Progenitor cell of endocrine pancreas (in vitro differentiated cells): Measurements from ENCODE around the gene RSPO1. TPM values are rescaled to one million over a fixed set of nuclear protein-coding genes. Genes with fewer than 3 reads are reported as not detected.

Experiments used
- DNase-seq: peaks from one replicate; pipeline ENCODE4 v3.0.0; 2021; ENCODE audit warnings: low spot score; ENCODE audit not compliant: unreplicated experiment
- H3K27ac Mint-ChIP-seq: 2 replicates; pipeline ENCODE4 v1.8.0; 2021; ENCODE audit warnings: mild to moderate bottlenecking, moderate library complexity, mixed read lengths
- H3K27me3 Mint-ChIP-seq: 2 replicates; pipeline ENCODE4 v1.8.0; 2021; ENCODE audit warnings: mixed read lengths
- H3K36me3 Mint-ChIP-seq: 2 replicates; pipeline ENCODE4 v1.8.0; 2022; ENCODE audit warnings: mixed read lengths; ENCODE audit not compliant: insufficient read depth
- H3K4me1 Mint-ChIP-seq: 2 replicates; pipeline ENCODE4 v1.8.0; 2021; ENCODE audit warnings: low read depth, mixed read lengths
- H3K4me3 Mint-ChIP-seq: 2 replicates; pipeline ENCODE4 v1.8.0; 2021; ENCODE audit warnings: low read depth, mild to moderate bottlenecking, moderate library complexity, mixed read lengths
- H3K9me3 Mint-ChIP-seq: 2 replicates; pipeline ENCODE4 v1.8.0; 2021; ENCODE audit warnings: low read depth, mixed read lengths
- total RNA-seq: library from RNA; stranded (reverse); gene quantifications from 2 replicates; pipeline ENCODE4 v1.2.1, GENCODE V29; 2021
- TF ChIP-seq, protein P1 (sequence below): fragments of 200-600 bp; sonication (generic); IDR thresholded peaks from one replicate; pipeline ENCODE4 v1.5.0; 2021; ENCODE audit warnings: antibody characterized with exemption, mild to moderate bottlenecking; ENCODE audit not compliant: unreplicated experiment

Gene RSPO1
- total RNA-seq, 1 donor from 2014 or later: not detected

DNA sequence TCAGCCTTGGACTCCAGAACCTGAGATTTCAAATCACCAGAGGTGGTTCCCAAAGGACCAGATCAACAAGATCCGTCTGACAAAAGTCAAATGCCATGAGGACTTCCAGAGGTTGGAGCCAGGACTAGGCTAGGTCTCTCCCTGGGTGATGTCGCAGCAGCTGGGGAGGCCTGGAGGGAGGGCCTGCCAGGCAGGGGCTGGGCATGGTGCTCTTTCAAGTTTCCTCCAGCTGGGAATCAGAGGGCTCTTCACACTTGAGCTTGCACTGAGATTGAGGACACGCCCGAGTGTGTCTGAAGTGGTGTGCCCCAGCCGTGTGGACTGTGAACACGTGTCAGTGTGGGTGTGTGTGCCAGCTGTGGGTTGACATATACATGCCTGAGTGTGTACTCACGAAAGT is 21.3 kb upstream of the RSPO1 start:
- H3K27me3 Mint-ChIP-seq: peaks cover 37% of the 10 kb centered on the region

DNA sequence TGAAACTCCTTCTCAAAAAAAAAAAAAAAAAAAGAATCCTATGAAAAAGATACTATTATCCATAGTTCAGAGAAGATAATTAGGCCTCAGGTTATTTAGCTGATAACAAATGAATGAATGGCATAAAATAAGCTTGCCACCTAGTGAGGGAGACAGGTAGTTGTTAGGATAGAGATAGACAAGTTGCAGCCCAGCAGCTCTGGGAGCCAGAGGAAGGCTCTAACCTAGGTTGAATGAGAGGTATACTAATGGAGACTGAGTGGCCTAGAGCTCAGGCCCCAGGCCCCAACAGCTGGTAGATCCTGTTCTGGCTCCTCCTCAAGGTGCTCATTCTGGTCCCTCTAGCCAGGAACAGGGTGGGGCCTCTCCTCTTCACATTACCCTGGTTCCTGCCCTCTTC is 20.6 kb upstream of the RSPO1 start:
- H3K4me3 Mint-ChIP-seq: no peak overlapping the region
- TF ChIP-seq, protein P1, sequence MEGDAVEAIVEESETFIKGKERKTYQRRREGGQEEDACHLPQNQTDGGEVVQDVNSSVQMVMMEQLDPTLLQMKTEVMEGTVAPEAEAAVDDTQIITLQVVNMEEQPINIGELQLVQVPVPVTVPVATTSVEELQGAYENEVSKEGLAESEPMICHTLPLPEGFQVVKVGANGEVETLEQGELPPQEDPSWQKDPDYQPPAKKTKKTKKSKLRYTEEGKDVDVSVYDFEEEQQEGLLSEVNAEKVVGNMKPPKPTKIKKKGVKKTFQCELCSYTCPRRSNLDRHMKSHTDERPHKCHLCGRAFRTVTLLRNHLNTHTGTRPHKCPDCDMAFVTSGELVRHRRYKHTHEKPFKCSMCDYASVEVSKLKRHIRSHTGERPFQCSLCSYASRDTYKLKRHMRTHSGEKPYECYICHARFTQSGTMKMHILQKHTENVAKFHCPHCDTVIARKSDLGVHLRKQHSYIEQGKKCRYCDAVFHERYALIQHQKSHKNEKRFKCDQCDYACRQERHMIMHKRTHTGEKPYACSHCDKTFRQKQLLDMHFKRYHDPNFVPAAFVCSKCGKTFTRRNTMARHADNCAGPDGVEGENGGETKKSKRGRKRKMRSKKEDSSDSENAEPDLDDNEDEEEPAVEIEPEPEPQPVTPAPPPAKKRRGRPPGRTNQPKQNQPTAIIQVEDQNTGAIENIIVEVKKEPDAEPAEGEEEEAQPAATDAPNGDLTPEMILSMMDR: no peak
- DNase-seq: no peak
- no peaks in the 10 kb centered on the region for H3K4me1 Mint-ChIP-seq
- H3K36me3 Mint-ChIP-seq: no peaks in the 10 kb centered on the region
- H3K27me3 Mint-ChIP-seq: peaks cover 30% of the 10 kb centered on the region
- no peak overlapping the region for H3K27ac Mint-ChIP-seq
- no peaks in the 10 kb centered on the region for H3K9me3 Mint-ChIP-seq

More for the DNA sequence above, 21.3 kb upstream of the RSPO1 start:
- Mint-ChIP-seq H3K9me3 (no peaks in the 10 kb centered on the region), H3K27ac (no peak overlapping the region), H3K4me3 (no peak overlapping the region), H3K36me3 (no peaks in the 10 kb centered on the region), H3K4me1 (no peaks in the 10 kb centered on the region)
- TF ChIP-seq, protein P1: no peak
- no peak for DNase-seq

DNA sequence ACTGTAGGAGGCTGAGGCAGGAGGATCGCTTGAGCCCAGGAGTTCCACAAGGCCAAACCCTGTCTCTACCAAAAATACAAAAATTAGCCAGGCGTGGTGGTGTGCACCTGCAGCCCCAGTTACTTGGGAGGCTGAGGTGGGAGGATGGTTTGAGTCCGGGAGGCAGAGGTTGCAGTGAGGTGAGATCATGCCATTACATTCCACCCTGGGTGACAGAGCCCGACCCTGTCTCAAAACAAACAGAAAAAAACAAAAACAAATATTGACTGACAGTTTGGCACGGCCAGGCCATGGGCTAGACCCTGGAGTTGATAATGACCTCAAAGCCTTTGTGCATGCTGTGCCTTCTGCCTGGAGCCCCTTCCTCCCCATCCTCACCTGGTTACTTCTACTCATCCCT is 19.2 kb upstream of the RSPO1 start:
- DNase-seq: no peak
- Mint-ChIP-seq H3K9me3 (no peaks in the 10 kb centered on the region), H3K4me3 (no peak overlapping the region), H3K27ac (no peak overlapping the region), H3K36me3 (no peaks in the 10 kb centered on the region), H3K27me3 (peaks cover 26% of the 10 kb centered on the region), H3K4me1 (no peaks in the 10 kb centered on the region)
- TF ChIP-seq, protein P1: no peak

DNA sequence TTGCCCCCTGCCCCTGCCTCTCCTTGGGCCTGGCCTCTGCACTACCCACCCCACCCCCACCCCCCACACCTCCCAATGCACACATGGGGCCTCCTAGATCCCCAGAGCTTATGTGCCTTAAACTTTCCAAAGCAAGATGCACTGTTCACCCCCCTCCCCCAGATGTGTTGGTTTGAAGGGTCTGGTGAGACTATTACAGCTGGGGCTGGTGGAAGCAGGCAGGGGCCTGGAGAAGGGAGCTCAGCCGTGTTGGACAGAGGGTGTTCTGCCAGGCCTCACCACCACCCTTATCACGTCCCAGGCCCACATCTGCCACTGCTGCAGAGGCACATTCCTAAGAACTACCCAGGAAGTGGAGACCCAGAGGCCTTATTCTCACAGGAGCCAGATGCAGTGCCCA is 18.3 kb upstream of the RSPO1 start:
- DNase-seq: no peak
- Mint-ChIP-seq H3K9me3 (no peaks in the 10 kb centered on the region), H3K36me3 (no peaks in the 10 kb centered on the region), H3K4me3 (no peak overlapping the region), H3K27ac (no peak overlapping the region), H3K4me1 (no peaks in the 10 kb centered on the region), H3K27me3 (peaks cover 24% of the 10 kb centered on the region)
- TF ChIP-seq, protein P1: no peak

DNA sequence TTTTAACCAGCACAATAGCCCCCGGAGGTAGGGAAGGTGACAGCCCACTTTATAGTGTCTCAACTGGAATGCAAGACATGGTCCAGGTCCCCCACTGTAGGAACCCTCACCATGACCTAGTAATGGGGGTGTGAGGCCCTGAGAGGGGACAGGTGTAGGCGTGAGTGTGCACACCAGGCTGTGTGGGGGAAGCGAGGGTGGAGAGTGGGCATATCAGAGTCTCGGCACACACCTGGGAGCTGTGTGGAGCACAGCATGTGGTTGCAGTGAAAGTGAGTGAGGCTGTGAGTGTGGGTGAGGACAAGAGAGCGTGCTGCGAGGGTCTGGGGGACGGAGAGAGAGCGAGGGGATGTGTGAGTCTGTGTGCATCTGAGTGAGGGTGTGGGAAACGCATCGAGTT is 17.1 kb upstream of the RSPO1 start:
- Mint-ChIP-seq H3K36me3 (no peaks in the 10 kb centered on the region), H3K27me3 (peaks cover 25% of the 10 kb centered on the region), H3K27ac (no peak overlapping the region), H3K4me3 (no peak overlapping the region), H3K4me1 (no peaks in the 10 kb centered on the region), H3K9me3 (no peaks in the 10 kb centered on the region)
- DNase-seq: no peak
- TF ChIP-seq, protein P1: no peak
